HG03575 (cell line): Measurements from ENCODE around the gene NKTR.
"Not testable (repeated sequence)": the region's sequence is repeated elsewhere in the genome, so short reads cannot be mapped to it uniquely, and the experiment has no call there.

Experiments
- ATAC-seq: cut with Tn5 transposase; IDR thresholded peaks from one replicate; pipeline ENCODE4 v1.9.1; 2021; ENCODE audit not compliant: unreplicated experiment, insufficient number of reproducible peaks, low FRiP score; ENCODE audit errors: extremely low read depth

Gene NKTR

DNA sequence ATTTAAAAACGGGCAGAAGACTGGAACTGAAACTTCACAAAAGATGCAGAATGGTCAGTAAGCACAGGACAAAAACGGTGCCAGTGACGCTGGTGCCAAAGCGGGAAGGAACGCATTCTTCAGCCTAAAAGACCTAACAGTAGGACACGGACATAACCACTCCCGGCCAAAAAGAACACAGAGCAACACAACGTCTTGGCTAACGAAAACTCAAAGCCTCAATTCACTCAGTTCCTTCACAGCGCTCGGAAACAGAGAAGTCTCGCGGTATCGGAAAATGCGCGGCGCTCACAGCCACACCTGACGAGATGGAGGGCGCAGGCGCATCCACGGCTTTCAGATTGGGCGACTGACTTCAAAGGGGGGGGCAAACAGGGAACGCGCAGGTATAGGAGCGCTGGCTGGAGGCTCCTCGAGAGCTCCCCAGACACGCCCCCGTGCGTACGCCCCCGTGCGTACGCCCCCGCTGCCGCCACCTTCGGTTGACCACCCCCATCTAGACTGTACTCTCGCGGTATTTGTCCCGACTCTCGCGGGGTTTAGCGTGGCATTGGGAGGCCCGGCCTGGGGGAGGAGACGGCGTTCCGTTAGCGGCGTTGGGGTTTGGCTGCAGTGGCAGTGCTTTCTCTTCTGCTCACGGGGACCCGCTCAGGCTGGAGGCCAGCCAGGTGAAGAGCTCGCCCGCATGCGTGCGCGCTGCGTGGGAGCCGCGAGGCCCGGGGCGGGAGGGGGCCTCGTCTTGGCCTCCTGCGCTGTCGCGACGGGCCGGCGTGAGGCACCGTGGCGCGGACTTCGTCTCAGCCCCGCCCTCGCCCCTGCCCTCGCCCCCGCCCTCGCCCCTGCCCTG, at the start of gene NKTR:
NKTR (plus strand) TSS at position 576 of the 847 bp plus-strand sequence. CDS start 321 bp downstream, outside the sequence.
- peak; percentile 69 for ATAC-seq

DNA sequence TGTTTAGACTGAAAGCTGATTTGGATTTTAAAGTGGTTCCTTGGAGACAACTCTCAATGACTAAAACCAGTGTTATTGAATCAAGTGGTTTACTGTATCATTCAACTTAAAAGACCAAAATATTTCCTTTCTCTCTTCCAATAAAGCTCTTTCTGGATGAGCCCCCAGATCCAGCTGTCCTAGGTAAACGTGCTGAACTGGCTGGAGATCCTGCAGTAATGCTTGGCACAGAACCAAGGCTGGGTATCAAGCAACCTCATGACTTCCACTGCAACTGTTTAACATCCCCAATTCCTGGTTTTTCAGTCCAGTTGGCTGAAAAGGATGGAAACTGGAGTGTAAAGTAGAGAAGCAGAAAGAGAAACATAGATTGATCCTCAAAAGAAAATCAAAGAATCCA, 47.7 kb upstream of the NKTR start:
- no peak for ATAC-seq

DNA sequence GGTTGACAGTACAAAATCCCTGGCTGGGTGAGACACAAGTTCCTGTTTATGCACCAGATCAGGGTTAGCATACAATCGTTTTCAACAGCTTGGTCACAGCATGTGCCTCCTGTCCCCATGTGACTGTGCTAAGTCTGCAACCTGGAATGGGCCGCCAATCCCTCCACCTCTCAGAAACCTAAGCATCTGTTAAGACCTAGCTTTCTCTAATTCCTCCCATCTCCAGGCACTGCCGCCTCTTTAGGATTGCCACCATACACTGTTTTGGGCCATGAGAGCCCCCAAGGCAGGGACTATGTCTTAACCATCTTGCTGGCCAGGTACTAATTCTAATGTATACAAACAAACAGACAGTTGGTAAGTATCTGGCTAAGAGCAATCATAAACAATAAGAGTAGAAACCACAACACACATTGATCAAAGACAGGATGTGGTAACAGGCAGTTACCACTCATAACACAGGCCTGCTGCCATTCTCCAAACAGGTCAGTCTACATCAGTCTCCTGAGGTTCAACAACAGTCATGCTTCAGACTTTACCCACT, 44.3 kb upstream of the NKTR start:
- peak; percentile 70 for ATAC-seq

DNA sequence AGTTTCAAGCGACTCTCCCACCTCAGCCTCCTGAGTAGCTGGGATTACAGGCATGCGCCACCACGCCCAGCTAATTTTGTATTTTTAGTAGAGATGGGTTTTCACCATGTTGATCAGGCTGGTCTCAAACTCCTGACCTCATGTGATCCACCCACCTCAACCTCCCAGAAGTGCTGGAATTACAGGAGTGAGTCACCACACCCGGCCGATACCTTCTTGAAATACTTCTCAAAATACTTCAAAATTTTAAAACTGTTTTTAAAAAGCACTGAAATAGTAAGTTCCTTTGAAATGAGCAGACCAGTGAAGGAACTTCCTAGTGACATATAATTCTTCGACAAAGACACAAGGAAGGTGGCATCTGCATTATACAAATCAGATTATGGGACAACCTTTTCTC, 43.7 kb upstream of the NKTR start:
- not testable (repeated sequence) for ATAC-seq

DNA sequence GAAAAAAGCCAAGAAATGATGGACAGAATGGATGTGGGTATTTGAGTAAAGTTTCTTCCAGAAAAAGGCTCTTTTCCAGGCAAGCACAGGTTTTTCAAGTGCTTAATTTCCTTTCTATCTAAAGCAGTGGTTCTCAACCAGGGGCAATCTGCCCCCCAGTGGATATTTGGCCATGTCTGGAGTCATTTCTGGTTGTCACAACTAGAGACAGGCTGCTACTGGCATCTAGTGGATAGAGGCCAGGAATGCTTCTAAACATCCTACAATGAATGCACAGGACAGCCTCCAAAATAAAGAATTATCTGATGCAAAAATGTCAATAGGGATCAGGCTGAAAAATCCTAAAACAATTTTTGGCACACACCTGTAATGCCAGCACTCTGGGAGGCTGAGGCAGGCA, 42.6 kb upstream of the NKTR start:
- no peak for ATAC-seq

DNA sequence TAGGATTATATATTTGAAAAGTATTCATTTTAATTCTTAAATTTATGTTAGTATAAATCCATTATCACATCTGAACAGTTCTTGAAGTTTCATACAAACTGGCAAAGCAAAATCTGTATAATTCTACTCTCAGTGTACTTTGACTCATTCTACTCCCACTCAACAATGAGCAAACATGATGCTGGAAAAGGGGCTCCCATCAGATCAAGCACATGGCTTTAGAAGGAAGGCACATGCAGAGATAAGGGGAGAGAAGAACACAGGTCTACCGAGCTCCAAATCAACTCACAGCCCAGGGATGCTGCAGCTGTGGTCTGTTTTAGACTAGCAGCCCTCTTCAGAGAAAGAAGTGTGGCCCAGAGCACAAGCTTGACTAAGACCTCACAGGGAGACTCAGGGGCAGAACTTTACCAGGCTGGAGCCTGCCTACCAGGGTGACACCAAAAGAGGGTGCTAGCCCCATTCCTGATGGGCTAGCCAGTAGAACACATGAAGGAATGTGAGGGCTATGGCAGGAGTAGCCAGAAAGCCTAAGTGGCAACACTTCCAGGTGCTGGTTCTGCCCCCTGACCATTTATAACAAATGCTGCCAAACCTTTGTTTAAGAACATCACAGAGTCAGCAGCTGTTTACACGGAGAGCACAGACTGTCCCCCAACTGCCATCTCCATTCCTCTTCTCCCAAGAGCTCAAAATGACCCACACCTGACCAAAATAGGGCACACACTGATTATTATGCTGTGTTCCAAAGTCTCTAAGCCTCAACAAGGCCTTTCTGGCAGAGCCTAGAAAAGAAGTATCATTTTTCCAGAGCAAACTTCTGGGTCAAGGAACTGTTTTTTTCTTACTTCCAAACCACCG, 38.2 kb upstream of the NKTR start:
- ATAC-seq, result no peak

DNA sequence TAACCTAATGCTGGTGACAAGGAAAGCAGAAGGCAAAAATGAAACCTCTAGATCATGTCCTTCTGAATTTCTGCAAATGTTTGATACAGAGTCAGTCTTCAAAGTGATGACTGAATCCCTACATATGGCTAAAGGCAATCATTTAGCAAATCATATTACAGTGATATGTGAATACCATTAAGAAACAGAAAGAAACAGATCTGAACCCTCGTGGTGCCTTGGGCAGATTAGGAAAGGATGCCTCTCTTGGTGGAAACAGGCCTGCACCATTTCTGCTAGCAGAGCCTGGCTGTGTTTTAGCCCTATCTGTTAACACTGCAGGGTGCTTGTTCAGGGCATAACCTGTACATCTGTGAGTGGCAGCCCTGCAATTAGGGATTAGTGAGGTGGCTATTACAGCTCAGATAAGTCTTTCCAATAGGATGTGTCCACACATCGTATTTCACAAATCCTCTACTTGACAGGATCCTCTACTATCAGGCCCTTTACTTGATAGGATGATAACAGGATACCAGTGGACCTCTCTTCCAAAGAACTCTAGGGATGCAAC, 30.8 kb upstream of the NKTR start:
- ATAC-seq, result no peak

DNA sequence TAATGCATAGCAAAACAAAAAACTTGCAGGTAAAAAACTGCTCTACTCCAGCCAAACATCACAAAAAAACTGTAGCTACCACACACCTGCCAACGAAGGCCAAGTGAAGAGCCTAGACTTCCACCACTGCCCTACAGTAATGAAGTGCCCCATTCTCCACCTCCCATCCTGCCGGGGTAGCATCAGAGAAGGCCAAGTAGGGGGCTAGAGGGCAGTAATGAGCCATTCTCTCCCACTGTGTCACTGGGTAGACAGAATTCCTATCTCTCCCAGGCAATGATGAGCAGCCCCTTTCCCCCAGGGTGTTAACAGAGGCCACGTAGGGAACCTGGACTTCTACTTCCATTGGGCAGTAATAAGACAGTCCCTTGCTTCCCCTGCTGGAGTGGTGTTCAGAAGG, 28.2 kb upstream of the NKTR start:
- ATAC-seq, result no peak

DNA sequence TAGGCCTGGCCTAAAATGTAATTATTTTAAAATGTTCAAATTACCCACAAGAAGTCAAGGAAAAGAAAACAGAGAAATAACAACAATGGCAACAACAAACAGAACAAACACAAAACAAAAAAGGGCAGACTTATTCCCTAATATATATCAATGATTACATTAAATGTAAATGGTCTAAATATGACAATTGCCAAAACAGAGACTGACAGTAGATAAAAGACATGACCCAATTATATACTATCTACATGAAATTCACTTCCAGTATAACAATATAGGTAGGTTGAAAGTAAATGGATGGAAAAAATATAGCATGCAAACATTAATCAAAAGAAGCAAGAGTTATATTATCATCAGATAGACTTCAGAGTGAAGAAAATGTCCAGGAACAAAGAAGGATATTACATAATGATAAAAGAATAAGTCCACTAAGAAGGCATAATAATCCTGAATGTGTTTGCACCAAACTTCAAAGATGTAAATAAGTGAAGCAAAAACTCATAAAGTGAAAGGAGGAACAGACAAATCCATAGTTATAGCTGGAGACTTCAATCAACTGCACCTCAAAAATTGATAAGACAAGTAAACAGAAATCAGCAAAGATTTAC, 25.2 kb upstream of the NKTR start:
- no peak for ATAC-seq

DNA sequence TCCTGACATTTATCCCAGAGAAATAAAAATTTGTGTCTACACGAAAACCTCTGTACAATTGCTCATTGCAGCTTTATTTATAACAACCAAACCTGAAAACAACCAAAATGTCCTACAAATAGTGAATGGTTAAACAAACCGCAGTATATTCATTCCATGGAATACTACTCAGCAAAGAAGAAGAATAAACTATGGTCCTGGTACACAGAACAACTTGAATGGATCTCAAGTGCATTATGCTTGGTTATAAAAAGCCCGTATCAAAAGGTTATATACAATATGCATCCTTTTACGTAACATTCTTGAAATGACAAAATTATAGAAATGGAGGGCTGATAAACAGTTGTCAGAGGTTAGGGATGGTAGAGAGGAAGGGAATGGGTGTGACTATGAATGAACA, 22.4 kb upstream of the NKTR start:
- ATAC-seq, result no peak

DNA sequence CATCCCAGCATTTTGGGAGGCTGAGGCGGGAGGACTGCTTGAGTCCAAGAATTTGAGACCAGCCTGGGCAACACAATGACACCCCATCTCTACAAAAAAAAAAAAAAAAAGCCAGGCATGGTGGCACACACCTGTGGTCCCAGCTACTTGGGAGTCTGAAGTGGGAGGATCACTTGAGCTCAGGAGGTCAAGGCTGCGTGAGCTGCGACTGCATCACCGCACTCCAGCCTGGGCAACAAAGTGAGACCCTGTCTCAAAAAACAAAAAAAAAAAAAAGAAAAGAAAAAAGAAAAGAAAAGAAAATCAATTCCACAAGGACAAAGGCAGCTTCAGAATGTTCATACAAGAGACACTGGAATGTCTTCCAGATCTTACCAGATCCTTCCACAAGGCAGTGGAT, 21.1 kb upstream of the NKTR start:
- ATAC-seq, result not testable (repeated sequence)

DNA sequence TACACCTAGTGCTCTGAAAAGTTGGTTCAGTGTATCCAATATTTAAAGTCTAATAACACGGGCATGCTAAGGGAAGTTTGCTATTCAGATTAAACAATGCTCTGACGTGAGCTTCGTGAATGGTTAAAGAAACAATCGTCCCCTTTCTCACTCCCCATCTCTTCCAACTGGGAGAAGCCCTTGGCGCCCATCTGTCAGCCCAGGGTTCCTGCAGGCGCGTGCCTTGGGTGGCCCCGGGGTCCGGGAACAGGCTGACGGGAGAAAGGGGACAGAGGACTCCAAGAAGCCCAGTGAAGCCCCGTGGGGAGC, 19.1 kb upstream of the NKTR start:
- no peak for ATAC-seq

DNA sequence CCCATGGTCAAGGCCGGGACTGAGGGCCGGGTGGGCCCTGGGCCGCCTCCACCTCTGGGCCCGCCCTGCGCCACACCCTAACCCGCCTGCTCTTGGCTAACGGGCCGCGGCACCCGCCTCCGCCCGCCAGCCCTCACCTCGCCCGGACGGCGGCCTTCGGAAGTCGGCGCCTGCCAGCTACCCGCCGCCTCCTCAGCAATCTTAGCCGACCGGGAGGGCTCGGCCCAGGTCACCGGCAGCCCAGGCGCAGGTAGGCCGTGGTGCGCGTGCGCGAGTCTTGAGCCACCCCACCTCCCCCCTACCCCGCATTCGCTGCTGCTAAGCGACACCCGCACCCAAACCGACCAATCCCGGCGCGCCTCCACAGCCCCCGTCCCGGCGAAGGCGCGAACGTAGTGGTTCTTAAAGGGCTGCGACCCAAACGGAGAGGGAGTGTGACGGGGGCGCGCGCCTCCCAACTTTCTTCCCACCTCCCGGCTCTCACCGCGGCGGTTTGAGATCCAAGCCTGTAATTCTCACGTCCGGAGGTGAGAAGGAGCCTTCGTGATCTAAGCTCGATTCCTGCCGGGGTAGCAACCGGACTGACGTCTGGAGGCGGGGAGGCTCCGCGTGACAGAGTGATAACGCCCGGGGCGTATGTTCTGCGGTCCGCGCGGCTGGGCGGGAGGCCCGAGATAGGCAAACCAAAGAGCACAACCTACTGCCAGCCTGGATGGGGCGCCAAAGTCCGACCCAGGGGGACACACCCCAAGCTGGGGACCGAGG, 18.6 kb upstream of the NKTR start, which contains the start of gene SEC22C:
SEC22C (minus strand) TSS at position 259 of the 765 bp plus-strand sequence. CDS start 12,921 bp downstream, outside the sequence.
- peak; percentile 39 for ATAC-seq

DNA sequence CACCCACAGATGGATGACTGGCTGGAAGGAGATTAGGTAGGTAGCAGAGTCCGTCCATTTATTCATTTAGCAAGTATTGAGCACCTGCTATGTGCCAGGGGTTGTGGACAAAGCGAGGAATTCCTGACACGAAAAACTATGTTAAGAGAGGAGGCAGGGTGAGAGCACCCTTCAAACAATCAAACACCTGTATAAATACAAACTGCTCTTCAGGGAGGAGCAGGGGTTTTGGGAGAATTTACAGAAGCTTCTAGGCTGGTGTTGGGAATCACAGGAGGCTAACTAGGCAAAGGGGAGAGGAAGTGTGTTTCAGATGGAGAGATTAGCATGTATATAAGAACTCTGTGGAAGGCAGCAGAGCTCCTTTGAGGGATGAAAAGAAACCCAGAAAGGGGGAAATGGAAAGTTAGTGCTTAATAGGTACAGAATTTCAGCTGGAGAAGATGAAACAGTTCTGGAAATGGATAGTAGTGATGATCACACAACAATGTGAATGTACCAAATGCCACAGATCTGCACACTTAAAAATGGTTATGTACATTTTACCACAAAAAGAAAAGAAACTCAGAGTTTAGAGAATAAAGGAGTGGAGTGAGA, 17.9 kb upstream of the NKTR start:
- ATAC-seq, result no peak

DNA sequence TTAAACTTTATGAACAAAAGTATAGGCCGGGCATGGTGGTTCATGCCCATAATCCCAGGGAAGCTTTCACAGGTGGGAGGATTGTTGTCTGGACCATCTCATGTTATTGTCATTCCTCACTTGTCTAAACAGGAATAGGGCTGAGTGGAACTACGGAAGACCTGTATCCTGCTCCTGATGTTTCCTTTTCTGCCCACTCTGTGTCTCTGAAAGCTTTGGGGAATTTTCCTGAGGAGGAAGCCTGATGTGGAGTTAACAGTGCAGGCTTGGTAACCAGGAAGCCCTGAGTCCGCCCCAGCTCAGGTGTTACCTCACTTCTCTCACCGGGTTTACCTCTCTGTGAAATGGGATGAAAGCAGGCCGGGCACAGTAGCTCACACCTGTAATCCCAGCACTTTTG, 11.9 kb upstream of the NKTR start:
- ATAC-seq, result no peak

DNA sequence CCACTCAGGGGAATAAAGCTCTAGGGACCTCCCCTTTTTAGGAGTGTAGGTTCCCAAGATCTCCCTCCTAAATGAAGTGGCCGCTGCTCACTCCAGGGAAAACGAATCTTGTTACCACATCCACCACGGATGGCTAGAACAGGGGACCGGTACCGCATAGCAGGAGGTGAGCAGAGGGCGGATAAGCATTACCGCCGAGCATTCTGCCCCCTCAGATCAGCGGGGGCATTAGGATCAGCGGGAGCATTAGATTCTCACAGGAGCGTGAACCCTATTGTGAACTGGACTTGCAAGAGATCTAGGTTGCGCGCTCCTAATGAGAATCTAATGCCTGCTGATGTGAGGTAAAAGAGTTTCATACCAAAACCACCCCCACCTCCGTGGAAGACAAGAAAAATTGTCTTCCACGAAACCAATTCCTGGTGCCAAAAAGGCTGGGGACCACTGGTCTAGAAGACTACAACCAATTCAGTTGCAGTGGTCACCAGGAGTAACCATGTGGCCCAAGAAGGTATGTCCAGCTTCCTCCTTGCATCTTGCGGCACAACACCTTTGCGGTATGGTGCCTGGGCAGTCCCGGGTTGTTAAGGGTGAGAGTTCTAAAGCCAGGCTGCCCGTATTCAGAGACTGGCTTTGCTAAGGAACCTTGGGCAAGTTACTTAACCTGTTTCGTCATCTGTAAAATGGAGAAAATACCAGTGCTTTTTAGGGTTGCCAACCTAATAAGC, 10.9 kb upstream of the NKTR start:
- no peak for ATAC-seq

DNA sequence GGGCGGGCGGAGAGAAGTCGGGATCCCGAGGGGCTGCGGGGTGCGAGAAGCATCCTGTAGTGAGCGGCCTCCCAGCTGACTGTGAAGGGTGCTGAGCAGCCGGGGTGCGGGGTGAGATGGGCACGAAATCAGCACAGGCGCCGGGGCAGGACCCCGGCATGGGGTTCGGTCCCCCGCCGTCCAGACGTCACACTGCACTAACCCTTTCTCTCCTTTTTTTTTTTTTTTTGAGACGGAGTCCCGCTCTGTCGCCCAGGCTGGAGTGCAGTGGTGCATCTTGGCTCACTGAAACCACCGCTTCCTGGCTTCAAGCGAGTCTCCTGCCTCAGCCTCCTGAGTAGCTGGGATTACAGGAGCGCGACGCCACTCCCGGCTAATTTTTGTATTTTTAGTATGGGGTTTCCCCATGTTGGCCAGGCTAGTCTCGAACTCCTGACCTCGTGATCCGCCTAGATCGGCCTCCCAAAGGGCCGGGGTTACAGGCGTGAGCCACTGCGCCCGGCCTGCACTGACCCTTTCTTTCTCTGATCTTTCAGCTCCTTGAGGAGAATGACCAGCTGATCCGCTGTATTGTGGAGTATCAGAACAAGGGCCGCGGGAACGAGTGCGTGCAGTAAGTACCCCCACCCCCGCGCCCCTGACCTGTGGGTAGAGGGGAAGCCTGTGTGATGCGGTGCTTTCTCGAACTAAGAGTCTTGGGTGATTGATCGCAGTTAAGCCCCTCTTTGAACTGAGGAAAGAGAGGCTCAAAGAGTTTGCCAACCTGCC, 9.3 kb upstream of the NKTR start:
- ATAC-seq, result no peak
